Stimulated activated CD4-positive, alpha-beta T cell treated with anti-CD3 and anti-CD28 coated beads, TNF-alpha, amount 100 ng/mL, for 24 hours (primary cell): ENCODE results near the gene CREBRF.
"Not testable (repeated sequence)": the region's sequence is repeated elsewhere in the genome, so short reads cannot be mapped to it uniquely, and the experiment has no call there.

Experiments used
- DNase-seq, 3 experiments: peaks; one replicate each; pipeline ENCODE4 v3.0.0-alpha.2; 2020; ENCODE audit warnings: low read depth in 3 of 3

Gene CREBRF

GRCh38 chr5:173078878-173079277 lies 22.7 kb downstream of the CREBRF start:
- DNase-seq: no peak

- DNase-seq: no peak
These were observed 33.4 kb downstream of the CREBRF start for GRCh38 chr5:173089581-173089980.

GRCh38 chr5:173090639-173091038 lies 34.5 kb downstream of the CREBRF start:
- no peak for DNase-seq

- no peak for DNase-seq
These were observed 35.8 kb downstream of the CREBRF start for GRCh38 chr5:173091981-173092380.

- DNase-seq: no peak
These were observed 37.5 kb downstream of the CREBRF start for GRCh38 chr5:173093606-173094005.

GRCh38 chr5:173094012-173094661 lies 38.0 kb downstream of the CREBRF start:
- no peak for DNase-seq

DNA sequence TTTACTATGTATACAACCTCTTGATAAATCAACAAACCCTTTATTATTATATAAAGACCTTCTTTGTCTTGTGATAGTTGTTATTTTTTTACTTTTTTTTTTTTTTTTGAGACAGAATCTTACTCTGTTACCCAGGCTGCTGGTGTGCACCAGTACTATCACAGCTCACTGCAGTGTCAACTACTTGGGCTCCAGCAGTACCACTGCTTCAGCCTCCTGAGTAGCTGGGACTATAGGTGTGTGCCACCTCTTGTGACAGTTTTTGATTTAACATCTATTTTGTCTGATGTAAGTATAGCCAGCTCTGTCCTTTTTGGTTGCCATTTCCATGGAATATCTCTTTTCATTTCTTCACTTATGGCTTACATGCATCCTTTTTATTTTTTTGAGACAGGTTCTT lies 42.6 kb downstream of the CREBRF start:
- no peak for DNase-seq

- DNase-seq: no peak
These were observed 43.3 kb downstream of the CREBRF start for GRCh38 chr5:173099461-173099860.

DNA sequence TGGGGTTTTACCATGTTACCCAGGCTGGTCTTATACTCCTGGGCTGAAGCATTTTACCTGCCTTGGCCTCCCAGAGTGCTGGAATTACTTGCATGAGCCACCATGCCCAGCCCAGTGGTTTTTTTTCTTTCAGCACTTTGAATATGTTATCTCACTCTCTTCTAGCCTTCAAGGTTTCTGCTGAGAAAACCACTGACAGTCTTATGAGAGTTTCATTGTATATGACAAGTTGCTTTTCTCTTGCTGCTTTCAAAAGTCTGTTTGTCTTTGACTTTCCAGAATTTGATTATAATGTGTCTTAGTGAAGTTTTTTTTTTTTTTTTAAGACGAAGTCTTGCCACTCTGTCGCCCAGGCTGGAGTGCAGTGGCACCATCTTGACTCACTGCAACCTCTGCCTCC lies 45.1 kb downstream of the CREBRF start:
- DNase-seq: no peak

DNA sequence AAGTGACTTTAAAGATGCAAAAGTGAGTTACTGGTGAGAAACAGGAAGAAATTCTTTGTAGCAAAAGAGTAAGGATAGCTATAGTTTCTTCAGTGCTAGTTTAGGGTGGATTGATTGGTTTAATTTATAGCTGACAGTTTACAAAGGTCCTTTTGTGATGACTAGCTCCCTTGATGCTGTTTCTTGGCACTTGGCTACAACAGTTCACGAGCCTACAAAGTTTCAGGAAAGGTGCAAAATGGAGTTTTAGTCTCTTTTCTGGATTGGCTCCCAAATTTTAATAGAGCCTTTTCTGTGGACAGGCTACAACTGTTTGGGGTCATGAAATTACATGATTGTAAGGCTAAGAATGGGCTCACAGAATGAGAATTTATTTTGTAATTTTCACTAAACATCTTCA lies 47.3 kb downstream of the CREBRF start:
- no peak for DNase-seq

- no peak for DNase-seq
These were observed 52.8 kb downstream of the CREBRF start for GRCh38 chr5:173108914-173109313.

DNA sequence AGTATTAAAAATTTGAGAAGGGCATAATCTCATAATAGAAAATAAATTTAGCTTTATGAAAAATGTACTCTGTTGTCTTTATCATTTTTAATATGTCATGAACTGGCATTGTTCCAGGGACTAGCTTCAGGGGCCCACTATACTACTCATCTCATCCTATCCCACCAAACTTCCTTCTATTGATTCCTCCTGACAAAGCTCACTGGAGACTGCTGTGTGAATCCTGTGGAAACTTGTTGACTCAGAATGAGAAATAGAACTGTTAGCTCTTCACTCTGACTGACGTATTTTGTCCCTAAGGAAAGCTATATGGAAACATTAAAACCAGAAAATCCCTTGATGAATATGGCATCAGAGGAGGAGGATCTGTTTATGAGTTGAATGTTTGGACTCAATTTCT lies 58.4 kb downstream of the CREBRF start:
- no peak for DNase-seq

GRCh38 chr5:173119719-173120118 lies 63.6 kb downstream of the CREBRF start:
- no peak for DNase-seq

DNA sequence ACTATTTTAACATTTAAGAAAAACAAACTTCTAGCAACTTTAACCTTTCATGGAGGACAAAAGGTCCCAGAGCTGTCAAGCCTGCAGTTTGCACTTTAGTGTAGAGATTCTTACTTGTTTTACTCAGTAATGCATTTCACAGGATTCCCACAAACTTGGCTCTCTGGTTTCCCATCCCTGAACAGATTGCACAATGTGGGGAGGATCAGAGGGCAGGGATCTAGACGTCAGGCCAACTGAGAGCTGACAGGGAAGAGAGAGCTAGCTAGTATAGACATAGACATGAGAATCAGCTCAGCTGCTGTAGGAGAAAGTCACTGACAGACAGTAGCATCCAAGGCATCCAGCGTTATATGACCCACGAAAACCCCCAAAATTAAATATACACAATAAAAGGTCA lies 67.3 kb downstream of the CREBRF start:
- no peak for DNase-seq

- not testable (repeated sequence) for DNase-seq
These were observed 76.0 kb downstream of the CREBRF start for GRCh38 chr5:173132166-173132565.

GRCh38 chr5:173138707-173139106 lies 82.6 kb downstream of the CREBRF start:
- DNase-seq: no peak

GRCh38 chr5:173139631-173140030 lies 83.5 kb downstream of the CREBRF start:
- no peak for DNase-seq

GRCh38 chr5:173140769-173141168 lies 84.6 kb downstream of the CREBRF start:
- no peak for DNase-seq

DNA sequence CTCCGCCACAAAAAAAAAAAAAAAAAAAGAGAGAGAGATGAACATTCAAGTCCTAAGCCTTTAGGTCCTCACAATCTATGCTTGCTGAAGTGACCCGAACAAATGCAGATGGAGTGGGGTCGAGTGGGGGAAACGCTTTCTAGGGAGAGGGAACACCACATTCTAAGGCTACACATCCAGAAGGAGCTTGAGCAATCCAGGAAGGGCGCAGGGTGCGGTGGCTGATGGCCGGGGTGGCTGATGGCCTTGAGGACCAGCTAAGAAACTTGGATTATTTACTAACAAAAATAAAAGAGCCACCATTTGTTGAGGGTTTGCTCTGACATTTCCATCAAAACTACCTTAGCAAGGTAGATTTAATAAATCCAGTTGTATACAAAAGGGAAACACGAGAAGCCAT lies 87.4 kb downstream of the CREBRF start:
- DNase-seq: no peak

DNA sequence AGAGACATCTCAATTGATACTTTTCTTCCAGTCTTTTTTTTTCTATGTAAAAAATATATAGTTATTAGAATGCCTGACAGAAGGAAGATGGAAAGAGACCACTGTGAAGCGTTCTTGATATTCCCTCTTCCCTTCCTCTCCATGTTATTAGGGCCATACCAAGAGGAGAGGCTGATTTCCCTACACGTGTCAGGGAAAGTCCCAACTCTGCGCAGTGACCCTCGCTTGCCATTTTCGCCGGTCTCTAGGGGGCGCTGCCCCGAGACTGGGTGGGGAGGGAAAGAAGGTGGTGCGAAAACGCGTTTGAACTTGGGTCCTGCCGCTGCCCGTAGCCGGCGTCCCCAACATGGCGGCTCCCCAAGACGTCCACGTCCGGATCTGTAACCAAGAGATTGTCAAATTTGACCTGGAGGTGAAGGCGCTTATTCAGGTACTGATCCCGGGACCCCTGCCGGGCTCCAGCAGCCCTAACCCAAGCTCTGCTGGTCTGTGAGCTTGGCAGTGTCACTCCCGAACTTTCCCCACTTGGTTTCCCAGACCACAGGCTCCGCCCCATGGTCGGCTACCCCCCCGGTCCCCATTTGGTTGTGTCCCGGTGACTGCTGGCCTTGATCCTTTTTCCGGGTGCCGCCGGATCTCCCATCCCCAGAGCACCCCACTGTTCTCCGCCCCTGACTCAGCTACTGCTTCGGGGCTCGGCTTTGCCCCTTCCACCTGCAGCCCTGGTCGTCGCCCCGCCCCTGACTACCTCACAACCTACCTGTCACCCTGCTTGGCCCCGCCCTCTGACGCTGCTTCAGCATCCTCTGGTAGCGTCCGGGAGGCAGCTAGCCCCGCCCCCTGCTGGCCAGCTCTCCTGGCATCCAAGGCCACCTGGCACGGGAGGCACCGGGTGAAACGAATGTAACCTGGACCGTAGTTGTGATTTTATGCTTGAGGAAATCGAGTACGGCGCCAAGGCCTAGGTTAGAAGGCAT lies 88.3 kb downstream of the CREBRF start, which contains the start of gene BNIP1:
Gene BNIP1, plus strand, starts transcription at position 332 of the 977 bp plus-strand sequence. Its CDS starts 15 bp downstream, at position 347.
- DNase-seq: peak; percentile 94 to 96 (median 96)

DNA sequence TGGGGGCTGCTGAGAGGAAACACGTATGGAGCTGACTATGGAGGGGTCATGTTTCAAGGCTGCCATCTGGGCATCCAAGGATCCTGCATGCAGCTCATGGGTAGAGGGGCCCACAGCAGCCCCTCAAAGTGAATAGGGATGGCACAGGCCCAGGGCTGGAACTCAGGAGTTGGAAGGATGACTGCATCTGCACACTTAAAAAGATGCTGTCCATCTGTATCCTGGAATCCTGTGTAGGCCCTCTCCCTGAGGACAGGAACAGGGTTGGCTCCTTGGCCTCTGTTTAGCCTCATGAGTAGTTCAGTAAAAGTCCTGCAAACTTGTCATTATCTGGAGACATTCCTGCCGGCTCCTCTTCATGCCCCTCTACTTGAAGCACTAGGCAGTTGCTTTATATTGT lies 92.2 kb downstream of the CREBRF start:
- no peak for DNase-seq

- DNase-seq: no peak
These were observed 96.4 kb downstream of the CREBRF start for GRCh38 chr5:173152547-173152946.

DNA sequence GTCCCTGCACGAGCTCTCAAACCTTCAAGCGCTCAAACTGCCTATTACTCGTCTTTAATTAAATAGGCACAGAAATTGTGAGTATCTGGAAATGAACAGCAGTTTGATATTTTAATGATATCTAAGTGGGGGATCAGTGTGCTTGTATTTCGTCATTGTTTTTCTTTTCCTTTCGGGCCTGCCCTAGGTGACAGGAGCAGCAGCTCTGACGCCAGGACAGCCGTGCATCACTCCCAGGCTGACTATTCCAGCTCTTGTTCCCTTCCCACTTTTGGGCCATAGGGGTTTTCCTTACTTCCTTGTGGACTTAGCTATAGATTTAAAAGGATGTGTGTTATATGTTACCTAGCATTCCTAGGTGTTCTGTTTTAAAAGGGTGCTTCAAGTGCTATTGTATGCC lies 97.7 kb downstream of the CREBRF start:
- no peak for DNase-seq
